NCI-H510A treated with DMSO at 0.1 percent for 48 hours (cell line): ENCODE results near the gene COBL.
A peak's percentile ranks its signal among the peaks of the same experiment; 100 is the strongest.

Source experiments
- DNase-seq: peaks from one replicate; lab custom pipeline; 2025; lab: John Stamatoyannopoulos, UW

COBL gene

GRCh38 chr7:51327287-51327717 is 10.7 kb upstream of the COBL start:
- no peak for DNase-seq

DNA sequence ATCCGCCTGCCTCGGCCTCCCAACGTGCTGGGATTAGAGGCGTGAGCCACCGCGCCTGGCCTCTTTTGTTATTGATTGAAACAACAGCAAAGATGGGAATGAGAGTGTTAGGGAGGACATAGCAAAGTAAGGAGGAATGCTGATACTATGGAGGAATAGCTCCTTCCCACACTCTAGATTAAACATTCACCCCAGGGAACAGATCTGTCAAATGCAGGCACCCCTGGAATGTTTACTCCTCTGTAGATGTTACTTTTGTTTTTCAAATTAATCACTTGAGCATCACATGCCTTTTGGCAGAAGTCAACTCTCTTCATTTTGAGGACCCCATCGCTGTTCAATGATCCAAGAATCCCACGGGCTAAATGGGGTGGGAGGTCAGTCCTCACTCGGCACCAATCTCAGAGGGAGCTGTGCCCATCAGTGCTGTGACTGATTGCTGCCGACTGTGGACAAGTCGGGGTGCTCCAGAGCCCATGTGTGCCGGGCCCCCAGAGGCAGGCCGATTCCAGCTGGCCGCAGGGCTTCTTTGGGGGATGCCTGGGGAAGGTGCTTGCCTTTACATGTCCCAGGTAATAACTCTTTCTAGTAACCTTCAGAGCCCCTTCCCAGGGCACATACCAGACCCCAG is 10.2 kb upstream of the COBL start:
- no peak for DNase-seq

DNA sequence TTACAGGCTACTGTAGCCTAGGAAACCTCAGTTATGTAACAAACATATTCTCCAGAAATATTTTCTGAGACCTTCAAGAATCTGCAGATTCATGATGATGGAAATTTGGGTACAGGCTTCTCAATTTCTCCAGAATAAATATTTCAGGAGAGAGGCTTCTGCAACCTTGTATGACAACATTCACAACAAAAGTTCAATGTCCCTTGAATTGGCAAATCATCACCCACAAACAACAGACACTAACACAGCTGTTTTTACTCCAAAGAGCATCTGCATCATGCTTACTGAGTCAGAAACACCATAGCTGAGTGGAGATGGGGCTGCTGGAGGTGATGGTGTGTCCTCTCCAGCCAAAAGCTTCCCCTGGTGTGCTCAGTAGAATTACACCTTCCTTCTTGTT is 9.3 kb upstream of the COBL start:
- DNase-seq: no peak

DNA sequence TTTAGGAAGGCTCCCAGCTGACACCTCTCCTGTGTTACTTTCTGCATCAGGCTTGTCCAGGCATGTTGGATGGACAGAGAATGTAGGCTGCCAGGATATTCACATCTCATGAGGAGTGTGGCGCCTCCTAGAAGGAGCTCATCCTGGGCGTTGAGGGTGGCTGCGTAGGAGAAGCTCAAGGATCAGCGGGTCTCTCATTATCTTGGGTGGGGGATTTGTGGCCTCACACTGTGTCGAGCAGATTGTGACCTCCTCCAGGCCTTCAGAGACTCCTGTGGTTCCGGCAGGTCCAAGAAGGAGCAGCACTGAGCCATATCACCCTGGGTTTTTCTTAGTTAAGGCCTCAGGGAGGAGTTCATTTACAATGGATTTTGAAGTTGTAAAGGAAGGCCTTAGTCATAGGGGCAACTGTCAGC is 8.7 kb upstream of the COBL start:
- DNase-seq: no peak

DNA sequence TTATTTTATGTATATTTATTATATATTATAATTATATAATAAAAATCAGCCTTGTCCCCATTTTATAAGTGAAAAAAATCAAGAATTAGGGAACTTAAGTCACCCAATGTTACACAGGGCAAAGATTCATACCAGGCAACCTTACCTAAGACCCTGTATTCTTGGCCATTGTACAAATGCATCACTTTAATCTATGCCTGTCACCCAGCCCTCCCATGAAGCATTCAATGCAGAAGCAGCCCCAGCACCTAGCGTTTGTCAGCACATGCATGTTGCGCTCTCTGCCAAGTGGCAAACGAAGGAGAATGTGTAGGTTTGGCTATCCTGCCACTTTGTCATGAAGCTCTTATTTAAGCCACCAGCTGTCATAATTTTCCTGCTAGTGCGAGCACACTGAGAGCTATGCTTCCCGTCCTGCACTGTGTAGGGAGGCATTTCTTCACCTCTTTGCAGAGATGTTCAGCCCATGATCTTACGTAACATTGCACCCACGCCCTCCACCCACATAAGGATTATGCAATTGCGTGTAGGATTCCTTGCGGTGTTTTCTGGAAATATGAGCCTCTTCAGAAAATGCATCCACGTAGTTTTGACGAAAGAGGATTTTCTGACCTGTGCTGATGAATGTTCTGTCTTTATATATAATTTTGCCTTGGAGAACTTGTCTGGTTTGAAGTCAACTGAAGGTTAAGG is 7.7 kb upstream of the COBL start:
- DNase-seq: no peak

DNA sequence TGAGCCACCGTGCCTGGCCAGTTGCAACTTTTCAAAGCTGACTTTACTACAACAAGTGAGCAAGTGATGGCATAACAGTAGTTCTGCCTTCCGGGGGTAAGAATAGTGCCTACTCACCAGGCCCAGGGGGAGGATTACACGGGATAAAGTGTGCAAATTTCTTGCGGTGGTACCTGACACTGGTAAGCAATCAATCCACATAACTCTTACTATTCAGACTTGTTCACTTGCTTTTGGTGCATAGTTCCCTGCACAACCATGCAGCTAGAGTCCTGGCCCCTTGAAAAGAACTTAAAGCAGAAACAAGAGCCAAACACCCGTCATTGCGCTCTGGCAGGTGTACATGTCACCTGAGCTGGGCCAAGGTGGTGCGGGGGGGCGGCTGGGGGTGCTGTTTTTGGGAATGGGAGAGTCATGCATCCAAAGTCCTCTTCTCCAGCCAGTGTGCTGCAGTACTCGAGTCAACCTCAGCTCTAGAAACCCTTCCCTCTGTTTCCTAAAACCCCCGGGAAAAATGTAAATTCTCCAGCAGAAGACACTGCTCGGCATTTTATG is 5.4 kb upstream of the COBL start:
- DNase-seq: peak; percentile 62

- DNase-seq: peak; percentile 90
Measured at GRCh38 chr7:51318886-51319579, 2.4 kb upstream of the COBL start.

GRCh38 chr7:51318001-51318400 is 1.4 kb upstream of the COBL start:
- no peak for DNase-seq

DNA sequence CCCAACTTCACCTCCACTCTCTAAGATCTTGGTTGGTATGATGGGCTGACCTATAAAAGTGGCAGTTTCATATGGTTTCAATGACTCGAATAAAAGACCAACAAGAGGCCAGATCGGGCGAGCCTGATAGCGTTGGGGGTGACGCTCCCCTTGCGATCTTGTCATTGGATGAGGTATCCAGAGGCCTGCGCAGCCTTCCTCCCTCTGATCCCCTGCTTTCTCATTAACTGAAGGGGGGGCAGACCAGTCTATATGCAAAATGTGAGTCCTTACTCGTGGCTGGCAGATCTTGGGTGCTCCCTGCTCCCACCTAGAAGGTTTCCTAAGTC is 937 bp upstream of the COBL start:
- no peak for DNase-seq

GRCh38 chr7:51316262-51316665 is 345 bp downstream of the COBL start:
- peak; percentile 58 for DNase-seq

- peak; percentile 65 for DNase-seq
Measured at GRCh38 chr7:51315393-51316261, 982 bp downstream of the COBL start.

- DNase-seq: peak; percentile 65
Measured at GRCh38 chr7:51314726-51315125, 1.9 kb downstream of the COBL start.

- DNase-seq: peak; percentile 72
Measured at GRCh38 chr7:51313738-51314425, 2.7 kb downstream of the COBL start.

DNA sequence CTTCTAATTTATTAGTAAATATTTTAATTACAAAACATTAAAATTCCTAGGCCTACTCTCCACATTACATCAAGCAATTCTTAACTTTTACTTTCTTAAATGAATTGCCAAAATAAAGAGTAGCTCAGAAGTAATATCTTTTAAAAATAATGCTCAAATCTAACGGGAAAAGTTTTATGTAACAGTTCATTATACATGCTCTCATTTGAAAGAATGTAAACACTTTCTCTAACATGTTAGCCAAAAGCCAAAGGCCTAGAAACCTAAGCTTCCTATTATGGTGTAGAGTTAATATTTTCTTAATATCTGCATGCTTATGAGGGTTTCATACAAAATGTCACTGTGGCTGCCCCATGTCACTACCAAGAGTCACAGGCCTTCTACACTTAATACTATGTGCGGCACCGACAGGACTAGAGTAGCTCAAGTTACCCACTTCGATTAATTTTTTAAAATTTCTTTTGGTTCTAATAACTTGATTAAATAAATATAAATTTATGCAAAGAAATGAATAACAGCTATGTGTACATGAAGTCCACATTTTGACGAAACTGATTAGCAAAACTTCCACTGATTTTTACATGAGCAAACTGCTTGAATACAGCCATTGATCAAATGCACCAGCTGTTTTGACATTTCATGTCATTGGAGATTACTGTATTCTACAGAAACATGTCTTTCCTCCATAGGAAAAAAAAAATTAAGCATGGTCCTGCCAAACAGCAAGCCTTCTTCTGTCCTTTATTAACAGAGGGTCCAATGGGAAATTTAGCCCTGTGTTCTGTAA is 3.5 kb downstream of the COBL start:
- peak; percentile 44 for DNase-seq

DNA sequence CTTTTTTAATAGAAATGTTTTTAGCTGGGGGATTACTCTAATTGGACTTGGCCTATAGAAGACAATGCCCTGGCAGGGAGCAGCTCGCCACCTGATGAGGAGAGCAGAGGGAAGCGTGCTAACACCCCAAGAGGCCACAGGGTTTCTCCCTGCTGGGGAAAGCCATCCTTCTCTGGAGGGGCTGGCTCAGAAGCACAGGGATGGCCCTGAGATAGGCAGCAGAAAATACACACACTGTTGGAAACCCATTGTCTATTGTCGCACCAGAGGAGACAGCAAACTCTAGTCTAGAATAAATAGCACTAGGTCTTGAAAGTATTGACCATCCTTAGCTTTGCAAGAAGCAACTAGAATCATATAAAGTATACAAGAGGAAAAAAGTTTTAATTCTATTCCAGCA is 5.4 kb downstream of the COBL start:
- DNase-seq: no peak

DNA sequence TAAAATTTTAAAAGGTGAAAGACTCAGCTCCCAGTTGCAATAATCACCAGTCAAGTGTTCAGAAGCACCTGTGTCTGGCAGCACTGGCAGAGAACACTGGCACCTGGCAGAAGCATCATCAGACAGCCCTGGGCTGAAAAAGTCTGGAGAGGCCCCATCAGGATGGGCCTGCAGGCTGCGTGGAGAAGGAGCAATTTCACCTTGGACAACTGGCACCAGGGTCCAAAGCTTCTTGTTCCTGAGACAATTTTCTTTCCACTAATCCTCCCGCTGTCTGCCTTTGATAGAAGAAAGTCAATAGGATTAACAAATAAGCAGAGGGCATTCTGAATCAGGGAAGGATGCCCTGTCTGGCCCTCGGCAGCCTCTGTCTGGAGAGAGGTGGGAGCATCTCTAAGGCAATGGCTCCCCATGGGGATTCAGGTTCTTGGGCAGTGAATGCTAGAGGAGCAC is 6.5 kb downstream of the COBL start:
- DNase-seq: peak; percentile 68

GRCh38 chr7:51309361-51310130 is 7.1 kb downstream of the COBL start:
- no peak for DNase-seq

DNA sequence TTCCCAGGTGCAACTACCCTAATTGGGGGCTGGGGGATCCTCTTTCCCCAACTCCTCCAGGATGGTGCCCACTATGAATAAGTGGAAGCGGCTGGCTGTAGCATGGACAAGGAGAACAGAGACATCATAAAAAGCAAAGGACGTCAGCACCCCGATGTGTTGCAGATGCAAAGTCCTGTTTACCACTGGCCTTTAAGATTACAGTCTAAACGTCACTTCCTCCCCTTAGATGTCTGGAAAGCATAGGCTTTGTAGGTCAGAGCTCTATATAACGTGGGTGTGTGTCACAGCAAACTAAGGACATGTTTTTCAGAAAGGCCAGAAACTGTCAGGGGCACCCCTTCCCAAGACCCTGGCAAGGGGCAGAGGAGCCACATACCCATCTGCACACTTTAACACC is 7.9 kb downstream of the COBL start:
- DNase-seq: no peak

DNA sequence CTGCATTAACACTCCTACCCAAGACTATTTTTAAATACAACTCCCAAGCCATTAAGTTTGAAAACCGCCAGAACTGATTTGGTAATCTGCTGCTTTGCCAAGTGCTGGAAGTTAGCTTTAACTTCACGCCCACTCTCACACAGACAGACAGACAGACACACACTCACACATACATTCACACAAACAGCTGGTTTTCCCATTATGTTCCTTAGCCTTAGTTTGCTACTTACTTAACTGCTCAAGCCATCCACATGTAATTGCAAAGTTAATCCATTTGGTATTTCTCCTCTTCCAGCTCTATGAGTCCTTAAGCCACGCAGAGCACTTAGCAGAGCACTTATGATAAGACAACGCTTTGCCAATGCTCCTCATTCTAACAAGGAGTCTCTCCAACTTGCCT is 8.3 kb downstream of the COBL start:
- DNase-seq: no peak
